Measurements from ENCODE around the gene TPSB2.
"Not testable (repeated sequence)": the region's sequence is repeated elsewhere in the genome, so short reads cannot be mapped to it uniquely, and the experiment has no call there.

TPSB2 gene

DNA sequence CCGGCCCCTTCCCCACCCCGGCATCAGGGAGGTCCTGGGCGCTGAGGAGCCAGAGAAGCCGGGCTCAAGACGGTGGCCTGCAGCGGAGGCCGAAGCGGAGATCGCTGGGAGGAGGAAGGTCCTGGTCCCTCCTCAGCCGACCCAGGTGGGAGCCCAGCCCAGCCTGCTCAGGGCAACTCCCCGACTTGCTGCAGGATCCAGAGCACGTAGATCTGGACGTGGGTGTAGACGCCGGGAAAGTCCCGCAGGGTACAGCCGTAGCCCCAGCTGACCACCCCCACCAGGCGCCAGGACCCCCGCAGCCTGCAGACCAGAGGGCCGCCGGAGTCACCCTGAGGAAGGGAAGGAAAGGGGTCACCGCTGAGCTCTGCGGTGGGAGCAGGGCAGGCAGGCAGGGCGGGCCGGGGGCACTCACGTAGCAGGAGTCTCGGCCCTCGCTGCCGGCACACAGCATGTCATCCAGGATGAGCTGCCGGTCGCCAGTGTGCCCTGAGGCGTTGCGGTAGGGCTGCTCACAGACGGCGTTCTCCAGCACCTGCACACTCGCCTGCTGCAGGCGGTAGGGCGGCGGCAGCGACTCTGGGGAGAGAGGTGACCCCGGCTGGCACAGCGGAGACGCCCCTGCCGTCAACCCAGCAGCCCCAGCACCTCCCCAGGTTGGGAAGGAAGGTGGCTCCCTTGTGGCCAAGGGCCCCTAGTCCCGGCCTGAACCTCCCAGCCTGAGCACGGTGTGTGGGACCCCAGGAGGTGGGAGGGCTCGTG is 31.3 kb upstream of the TPSB2 start:
- no peak for DNase-seq

DNA sequence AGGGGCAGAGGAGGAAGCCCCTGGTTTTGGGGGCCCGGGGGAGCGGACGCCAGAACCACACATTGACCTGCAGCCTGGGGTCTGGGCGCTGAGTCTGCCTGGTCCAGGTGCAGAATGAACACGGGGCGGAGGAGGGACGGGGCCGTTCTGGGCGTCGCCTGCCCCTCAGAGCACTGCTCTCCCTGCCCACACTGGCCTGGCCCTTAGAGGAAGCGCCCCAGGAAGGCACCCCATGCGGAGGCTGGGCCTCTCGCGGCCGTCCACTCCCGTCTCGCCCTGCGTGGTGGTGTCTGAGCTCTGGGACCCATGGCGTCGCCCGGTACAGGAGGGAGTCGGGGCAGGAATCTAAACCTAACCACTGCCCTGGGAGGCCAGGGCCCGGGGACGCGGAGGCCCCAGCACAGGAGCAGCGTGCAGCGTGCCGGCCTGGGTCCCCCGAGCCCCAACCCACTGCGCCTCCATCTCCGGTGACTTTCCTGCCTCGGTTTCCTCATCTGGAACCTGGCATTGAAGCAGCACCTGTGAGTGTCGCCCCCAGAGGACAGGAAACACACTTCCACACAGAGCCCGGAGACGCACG is 30.2 kb upstream of the TPSB2 start:
- DNase-seq, result no peak

DNA sequence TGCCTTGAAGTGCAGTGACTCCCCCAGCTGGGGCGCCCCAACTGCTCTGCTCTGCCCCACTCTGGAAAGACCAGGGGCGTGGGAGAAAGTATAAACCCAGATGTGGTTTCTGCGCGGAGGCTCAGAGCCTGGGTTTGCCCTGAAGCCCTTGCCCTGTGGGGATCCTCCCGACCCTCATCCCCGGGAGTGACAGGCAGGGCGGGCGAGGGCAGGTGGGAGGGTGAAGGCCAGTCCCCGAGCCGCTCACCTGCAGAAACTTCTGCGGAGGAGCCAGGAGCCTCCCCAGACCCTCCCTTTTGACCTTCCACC is 29.7 kb upstream of the TPSB2 start:
- no peak for DNase-seq

DNA sequence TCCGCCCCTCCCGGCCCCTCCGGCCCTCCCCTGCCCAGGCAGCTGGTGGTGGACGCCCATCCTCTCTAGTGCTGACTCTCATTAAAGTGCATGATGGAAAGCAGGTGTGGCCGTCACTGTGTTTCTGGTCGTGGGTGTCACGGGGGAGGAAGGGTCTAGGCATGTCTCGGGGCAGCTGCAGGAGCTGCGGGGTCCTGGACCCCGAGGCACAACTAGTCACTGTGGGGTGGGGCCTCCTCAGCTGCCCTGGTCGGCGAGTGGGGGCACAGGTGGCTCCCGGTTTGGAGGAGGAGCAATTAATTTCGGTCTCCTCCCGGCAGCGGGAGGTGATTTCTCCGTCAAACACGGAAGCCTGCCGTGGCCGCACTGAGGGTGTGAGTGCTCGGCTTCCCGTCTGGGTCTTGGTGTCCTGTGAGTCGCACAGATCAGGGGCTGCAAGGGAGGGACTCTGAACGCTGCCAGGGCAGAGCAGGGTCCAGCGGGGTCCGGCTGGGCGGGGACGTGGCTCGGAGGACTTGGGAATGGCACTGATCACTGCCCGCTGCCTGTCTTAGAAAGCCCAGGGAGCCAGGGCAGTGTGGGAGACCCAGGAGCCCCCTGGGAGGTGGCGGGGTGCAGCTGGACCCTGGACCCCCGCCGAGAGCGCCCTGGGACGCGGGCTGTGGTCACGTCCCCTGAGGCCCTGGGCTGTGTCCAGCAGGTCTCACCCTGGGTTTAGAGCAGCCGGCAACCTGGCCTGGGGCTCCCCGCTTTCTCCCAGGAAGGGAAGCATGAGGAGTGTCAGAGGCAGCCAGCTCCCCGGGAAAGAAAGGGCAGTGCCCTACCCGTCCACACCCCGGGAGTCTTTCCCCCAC is 29.1 kb upstream of the TPSB2 start:
- no peak for DNase-seq

DNA sequence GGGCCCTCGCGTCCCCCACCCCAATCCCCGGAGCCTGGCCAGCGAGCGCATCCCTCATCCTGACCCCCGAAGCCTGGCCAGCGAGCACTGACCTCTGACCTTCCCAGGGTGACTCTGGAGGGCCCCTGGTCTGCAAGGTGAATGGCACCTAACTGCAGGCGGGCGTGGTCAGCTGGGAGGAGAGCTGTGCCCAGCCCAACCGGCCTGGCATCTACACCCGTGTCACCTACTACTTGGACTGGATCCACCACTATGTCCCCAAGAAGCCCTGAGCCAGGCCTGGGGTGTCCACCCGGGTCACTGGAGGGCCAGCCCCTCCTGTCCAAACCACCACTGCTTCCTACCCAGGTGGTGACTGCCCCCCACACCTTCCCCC is 28.2 kb upstream of the TPSB2 start:
- no peak for DNase-seq

DNA sequence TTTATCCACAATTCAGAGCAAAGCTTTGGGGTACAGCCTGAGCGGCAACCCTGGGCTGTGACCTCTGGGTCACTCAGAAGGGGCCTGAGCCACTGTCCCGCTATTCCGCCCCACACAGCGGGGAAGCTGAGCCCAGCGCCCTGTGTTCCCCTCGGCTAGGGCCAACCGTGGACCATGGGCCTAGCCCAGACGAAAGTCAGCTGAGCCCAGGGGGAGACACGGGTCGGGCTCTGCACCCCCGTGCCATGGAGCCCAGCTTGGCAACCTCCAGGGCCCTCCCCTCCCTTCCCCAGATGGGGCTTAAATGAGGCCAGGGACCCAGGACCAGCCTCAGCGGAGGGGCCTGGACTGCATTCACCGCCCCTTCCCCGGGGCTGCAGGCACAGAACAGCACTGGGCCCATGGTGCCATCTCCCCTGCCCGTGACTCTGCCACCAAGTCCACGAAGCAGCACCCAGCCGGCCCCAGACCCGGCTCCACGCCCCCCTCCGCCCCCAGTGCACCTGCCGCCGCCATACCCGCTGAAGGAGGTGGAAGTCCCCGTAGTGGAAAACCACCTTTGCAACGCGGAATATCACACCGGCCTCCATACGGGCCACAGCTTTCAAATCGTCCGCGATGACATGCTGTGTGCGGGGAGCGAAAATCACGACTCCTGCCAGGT is 27.7 kb upstream of the TPSB2 start:
- no peak for DNase-seq

DNA sequence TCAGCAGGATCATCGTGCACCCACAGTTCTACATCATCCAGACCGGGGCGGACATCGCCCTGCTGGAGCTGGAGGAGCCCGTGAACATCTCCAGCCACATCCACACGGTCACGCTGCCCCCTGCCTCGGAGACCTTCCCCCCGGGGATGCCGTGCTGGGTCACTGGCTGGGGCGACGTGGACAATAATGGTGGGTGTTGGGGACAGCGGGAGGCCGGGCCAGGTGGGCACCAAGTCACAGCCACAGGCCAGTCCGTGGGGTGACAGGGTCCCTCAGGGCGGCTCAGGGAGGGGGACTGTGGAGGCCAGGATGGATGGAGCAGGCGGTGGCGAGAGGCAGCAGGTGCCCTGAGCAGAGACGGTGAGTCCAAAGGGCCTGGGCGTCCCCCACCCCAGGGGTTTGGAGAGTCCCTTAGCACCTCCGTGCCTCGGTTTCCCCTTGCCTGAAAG is 26.9 kb upstream of the TPSB2 start:
- DNase-seq, result no peak

DNA sequence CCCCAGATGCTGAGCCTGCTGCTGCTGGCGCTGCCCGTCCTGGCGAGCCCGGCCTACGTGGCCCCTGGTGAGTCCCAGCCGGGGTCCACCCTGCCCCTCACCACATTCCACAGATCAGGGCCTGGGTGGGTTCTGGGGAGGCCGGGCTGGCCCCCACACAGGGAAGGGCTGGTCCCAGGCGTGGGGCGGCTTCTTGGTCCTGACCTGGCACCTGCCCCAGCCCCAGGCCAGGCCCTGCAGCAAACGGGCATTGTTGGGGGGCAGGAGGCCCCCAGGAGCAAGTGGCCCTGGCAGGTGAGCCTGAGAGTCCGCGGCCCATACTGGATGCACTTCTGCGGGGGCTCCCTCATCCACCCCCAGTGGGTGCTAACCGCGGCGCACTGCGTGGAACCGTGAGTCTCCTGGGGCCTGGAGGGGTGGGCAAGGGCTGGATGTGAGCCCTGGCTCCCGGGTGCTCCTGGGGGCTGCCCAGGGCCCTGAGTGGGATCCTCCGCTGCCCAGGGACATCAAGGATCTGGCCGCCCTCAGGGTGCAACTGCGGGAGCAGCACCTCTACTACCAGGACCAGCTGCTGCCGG is 26.4 kb upstream of the TPSB2 start:
- not testable (repeated sequence) for DNase-seq

DNA sequence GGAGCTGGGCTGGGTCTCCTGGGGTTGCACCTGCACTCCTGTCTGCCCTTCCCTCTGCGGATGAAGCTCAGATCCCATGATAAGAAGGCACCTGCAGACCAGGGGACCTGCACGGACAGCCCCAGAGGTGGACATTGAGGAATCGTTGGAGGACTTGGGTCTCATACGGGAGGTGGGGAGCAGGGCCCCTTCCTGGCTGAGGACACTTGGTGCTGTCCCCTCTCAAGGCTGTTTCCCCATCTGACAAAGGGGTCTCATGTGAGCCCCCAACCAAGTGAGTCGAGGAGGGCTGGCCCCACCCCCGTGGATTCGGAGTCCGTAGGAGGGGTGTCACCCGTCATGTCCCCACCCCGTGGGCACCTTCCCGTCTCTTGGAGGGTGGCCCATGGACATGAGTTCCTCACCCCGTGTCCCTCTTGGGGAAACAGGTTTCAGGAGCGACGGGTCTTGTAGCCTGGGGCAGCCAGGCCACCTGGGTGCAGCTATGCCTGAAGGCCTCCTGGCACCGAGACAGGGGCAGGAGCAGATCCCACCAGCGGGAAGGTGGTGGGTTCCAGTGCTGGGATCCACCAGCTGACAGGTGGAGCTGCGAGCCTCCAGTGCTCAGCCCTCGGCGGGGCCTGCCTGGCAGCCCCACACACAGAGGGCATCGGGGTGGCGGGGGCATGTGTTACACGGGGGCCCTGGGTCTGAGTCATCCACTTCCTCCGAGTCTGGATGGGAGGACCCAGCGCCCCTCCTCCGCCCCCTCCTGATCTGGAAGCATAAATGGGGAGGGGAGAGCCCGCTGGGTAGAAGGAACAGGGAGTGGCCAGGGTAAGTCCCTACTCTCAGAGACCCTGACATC is 25.5 kb upstream of the TPSB2 start, which contains the start of gene TPSD1:
TPSD1 (plus strand) TSS at position 794 of the 847 bp plus-strand sequence. CDS start 212 bp downstream, outside the sequence.
- not testable (repeated sequence) for DNase-seq

DNA sequence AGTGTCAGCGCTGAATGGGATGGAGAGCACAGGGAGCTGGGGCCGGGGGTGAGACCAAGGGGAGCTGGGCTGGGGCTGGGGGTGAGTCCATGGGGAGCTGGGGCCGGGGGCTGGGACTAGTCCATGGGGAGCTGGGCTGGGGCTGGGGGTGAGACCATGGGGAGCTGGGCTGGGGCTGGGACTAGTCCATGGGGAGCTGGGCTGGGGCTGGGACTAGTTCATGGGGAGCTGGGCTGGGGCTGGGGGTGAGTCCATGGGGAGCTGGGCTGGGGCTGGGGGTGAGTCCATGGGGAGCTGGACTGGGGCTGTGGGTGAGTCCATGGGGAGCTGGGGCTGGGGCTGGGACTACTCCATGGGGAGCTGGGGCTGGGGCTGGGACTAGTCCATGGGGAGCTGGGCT is 24.8 kb upstream of the TPSB2 start:
- DNase-seq, result not testable (repeated sequence)

DNA sequence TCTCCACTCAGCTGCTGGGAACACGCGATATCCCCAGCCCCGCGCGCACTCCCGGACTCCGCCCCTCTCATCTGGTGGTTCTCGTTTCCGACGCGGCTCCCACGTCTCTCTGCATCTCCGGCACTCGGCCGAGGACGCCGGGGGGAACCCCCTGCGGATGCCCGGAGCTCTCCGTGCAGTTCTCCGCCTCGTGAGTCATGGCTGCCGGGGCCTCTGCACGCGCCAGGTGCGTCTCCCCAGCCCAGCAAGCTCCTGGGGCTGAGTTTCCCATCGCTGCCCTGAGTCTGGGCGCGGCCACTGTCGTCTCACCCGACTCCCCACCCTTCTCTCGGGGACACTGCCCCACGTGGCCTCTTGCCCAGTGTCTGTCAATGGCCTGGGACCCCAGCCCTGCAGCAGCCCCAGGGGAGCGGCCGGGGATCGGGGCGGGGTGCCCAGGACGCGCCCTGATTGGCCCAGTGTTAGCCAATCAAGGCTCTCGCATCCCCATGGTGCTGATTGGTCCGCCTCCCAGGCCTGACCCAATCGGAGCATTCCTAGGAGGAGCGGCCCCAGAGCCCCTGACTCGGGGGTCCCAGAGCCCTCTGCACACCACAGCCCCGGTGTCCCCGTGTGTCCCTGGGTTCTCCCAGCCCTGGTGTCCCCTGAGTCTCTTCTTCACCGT is 23.8 kb upstream of the TPSB2 start:
- DNase-seq, result not testable (repeated sequence)

DNA sequence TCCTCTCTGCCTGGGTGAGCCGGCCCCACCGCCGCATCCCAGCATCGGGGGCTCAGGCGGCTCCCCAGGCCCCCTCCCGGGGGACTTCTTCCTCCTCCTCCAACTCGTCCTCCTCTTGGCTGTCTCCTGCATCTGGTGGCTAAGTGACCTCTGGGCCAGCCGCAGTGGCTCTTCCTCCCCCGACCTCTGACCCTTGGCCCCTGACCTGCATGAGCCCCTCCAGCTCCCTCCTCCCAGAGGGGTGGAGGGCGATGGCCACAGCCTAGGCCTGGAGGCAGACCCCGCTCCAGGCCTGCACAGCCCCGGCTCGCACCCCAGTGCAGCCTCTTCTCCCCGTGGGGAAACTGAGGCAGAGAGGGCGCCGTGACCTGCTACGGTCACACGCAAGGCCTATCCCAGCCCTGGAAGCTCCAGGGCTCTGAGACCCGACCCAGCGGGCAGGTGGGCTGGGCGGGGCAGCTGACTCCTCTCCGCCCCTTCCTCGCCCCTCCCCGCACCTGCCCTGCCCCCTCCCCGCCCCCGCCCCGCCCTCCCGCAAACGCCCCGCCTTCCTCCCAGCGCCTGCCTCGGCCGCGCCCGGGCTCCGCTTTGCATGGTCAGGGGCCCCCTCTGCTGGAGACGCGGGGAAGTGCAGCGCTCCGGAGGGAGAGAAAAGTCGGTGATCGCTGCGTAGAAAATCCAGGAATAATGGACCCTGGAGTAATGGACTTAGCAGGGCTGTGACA is 19.2 kb upstream of the TPSB2 start:
- DNase-seq, result not testable (repeated sequence)

DNA sequence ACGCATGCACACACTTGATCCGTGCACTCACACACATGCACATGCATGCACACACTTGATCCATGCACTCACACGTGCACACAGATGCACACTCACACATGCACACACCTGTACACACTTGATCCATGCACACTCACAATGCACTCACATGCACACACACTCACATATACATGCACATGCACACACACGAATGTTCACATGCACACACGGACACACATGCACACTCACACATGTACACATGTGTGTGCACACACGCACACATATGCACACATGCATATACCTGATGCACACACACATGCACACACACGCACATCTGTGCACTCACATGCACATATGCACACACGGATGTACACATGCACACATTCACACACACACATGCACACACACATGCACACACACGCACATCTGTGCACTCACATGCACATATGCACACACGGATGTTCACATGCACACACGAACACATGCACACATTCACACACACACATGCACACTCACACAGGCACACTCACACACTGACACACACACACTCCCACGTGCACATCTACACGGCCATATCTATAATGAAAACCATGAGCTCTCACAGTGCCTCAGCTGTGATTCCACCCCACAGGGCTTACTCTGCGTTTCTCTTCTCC is 18.0 kb upstream of the TPSB2 start:
- not testable (repeated sequence) for DNase-seq

DNA sequence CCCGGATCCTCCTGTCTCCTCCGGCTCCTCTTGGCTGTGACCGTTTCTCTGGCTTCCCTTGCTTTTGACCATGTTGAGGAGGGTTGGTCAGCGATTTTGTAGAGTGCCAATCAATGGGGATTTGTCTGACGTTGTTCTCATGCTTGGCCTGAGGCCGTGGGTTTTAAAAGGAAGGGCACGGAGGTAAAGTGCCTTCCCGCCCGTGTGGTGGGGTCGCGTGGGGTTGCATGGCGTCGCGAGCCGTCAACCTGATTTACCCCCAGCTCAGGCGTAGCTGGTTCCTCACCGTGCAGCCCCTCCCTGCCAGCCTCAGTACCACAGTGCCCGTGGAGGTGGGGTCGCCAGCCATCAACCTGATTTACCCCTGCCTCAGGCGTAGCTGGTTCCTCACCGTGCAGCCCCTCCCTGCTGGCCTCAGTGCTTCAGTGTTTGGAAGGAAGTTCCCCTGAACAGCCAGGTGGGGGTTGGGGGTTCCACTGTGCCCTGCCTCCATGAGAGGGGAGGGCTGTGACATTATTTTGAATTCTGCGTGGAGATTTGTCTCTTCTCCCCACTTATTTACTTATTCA is 15.6 kb upstream of the TPSB2 start:
- DNase-seq, result no peak

DNA sequence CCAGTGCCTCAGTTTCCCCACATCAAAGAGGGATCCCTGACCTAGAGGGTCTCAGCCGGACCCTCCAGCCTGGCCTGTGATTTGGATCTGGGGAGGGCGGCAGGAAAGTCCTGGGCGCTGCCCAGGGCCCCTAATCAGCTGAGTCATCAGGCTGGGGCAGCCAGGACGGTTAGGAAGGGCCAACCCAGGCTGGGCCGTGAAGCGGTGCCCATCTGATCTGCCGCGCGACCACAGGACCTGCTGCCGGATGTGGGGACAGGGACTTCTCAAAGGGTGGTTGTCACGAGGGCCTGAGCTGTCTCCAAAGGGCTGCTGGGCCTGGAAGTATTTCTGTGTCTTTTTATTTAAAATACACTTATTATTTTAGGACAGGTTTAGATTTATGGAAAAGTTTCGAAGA is 14.9 kb upstream of the TPSB2 start:
- no peak for DNase-seq

DNA sequence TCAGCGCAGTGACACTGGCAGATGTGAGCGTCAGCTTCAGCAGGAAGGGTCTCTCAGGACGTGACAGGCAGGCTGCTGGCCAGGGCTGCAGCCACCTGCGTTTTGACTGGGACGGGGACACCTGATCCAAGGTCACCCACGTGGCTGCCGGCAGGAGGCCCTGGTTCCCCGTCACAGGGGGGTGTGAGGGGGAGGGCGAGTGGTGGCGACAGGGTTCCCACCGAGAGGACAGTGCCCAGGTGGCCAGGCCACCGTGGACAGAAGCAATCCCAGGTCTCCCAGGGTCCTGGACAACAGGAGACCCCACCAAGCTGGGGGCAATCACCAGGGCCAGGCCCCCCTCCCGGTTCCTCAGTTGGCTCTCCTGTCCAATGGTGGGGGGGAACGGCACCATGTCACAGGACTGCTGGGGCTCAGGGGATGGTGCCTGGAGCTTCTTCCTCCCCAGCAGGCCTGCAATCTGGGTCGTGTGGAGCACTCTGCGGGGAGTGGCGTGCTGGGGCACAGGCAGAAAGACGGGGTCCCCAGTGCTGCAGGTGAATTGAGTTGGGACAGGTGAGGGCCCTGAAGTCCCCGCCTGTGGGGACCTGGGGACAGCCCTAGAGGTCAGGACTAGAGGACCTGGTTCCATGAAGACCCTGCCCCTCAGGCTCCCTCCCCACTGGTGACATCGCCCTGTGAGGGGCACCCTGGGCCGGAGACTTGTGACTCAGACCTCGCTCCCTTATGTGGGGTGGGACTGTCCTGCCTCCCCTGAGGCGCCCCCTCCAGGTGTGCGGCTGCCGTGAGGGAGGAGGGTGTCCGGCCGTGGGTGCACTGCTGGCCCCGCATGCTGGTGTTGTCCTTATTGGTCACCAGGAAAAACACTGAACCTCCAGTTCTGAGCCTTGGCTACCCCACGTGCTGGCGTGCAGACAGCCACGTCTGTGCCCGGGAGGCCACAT is 14.2 kb upstream of the TPSB2 start:
- not testable (repeated sequence) for DNase-seq

DNA sequence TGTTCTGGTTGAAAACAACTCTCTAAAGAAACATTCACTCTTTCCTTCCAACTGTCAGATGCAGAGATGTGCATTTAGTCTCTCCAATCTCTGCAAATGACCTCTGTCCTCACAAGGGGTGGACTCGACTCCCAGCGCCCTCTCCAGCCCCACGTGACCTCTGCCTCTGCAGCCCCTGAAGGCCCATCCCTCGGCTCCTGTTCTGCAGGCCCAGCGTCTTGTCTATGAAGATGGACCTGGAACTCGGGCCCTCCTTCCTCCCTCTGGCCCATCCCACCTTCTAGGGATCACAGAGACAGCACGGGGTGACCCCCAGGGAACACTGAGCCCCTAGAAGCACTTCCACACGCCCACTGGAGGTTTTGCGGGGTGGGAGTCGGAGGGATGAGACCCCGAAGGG is 13.4 kb upstream of the TPSB2 start:
- not testable (repeated sequence) for DNase-seq

DNA sequence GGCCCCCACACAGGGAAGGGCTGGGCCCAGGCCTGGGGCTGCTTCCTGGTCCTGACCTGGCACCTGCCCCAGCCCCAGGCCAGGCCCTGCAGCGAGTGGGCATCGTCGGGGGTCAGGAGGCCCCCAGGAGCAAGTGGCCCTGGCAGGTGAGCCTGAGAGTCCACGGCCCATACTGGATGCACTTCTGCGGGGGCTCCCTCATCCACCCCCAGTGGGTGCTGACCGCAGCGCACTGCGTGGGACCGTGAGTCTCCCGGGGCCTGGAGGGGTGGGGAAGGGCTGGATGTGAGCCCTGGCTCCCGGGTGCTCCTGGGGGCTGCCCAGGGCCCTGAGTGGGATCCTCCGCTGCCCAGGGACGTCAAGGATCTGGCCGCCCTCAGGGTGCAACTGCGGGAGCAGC is 11.1 kb upstream of the TPSB2 start:
- DNase-seq, result not testable (repeated sequence)

DNA sequence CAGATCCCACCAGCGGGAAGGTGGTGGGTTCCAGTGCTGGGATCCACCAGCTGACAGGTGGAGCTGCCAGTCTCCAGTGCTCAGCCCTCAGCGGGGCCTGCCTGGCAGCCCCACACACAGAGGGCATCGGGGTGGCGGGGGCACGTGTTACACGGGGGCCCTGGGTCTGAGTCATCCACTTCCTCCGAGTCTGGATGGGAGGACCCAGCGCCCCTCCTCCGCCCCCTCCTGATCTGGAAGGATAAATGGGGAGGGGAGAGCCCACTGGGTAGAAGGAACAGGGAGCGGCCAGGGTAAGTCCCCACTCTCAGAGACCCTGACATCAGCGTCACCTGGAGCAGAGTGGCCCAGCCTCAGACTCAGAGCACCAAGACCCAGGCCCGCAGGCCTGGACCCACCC is 10.5 kb upstream of the TPSB2 start, which contains the start of gene TPSAB1:
TPSAB1 (plus strand) TSS at position 270 of the 400 bp plus-strand sequence. CDS start 234 bp downstream, outside the sequence.
- DNase-seq, result not testable (repeated sequence)
